HepG2 (cell line): ENCODE measurements around the gene GNL3. TPM values are rescaled to one million over a fixed set of nuclear protein-coding genes. Genes with fewer than 3 reads are reported as not detected.
A peak's percentile ranks its signal among the peaks of the same experiment; 100 is the strongest.

Experiments
- ATAC-seq: fragments of 200-7000 bp; cut with Tn5 transposase; 3 replicates; pipeline ENCODE4 v1.9.1; 2020; ENCODE audit warnings: mild to moderate bottlenecking, moderate library complexity
- BruUV-seq: library from RNA; stranded (reverse); fragments of 400-500 nt; replicated peaks from 2 replicates; lab custom pipeline; 2021; lab: Mats Ljungman, UMichigan
- CTCF ChIA-PET: fragments of 300-600 bp; formaldehyde crosslinking; extraction: SDS; loops from one replicate; lab custom pipeline; 2021; ENCODE audit warnings: low total read pairs, inconsistent platforms, low intra/inter-chr PET ratio; lab: Yijun Ruan, JAX
- POLR2A ChIA-PET: fragments of 350-600 bp; sonication (Branson Sonifier 250); formaldehyde crosslinking; loops from one replicate; lab custom pipeline; 2020; ENCODE audit warnings: antibody characterized with exemption, inconsistent platforms; lab: Yijun Ruan, JAX
- DNase-seq: peaks from one replicate; pipeline ENCODE4 v3.0.0-alpha.2; 2015; ENCODE audit warnings: low spot score
- FAIRE-seq: peaks from 3 replicates; lab custom pipeline; 2011; peaks lifted over from hg19 to GRCh38; lab: Jason Lieb, UNC
- H2AFZ ChIP-seq: one replicate; pipeline ENCODE4 v1.6.1; 2011; ENCODE audit warnings: low read length, inconsistent platforms
- H3K27ac ChIP-seq: fragments of 300-600 bp; 3 replicates; pipeline ENCODE4 v1.8.0; 2011; ENCODE audit warnings: mixed run types, mild to moderate bottlenecking, mixed read lengths, low read length, inconsistent platforms; ENCODE audit not compliant: insufficient read depth; ENCODE audit errors: extremely low read length
- H3K27me3 ChIP-seq, 2 experiments: fragments of 200-600 bp in 1 of 2; 2 replicates in 1 of 2; 3 replicates in 1 of 2; pipeline versions ENCODE4 v1.6.0 to v1.8.0; 2011; ENCODE audit warnings: low read length in 2 of 2, mild to moderate bottlenecking in 2 of 2, moderate library complexity in 2 of 2, inconsistent platforms in 1 of 2; ENCODE audit not compliant: insufficient read depth in 2 of 2, control insufficient read depth in 1 of 2
- H3K36me3 ChIP-seq, 2 experiments: fragments of 200-600 bp in 1 of 2; replicated peaks in 1 of 2; 2 replicates in 1 of 2; 3 replicates in 1 of 2; pipeline versions ENCODE4 v1.5.1 to v1.8.0; 2011; ENCODE audit warnings: low read length in 2 of 2, inconsistent platforms in 1 of 2; ENCODE audit not compliant: insufficient read depth in 2 of 2, control insufficient read depth in 1 of 2
- H3K4me1 ChIP-seq: 2 replicates; pipeline ENCODE4 v1.5.1; 2012; ENCODE audit warnings: low read length, inconsistent platforms; ENCODE audit not compliant: insufficient read depth
- H3K4me2 ChIP-seq: 2 replicates; pipeline ENCODE4 v1.6.0; 2011; ENCODE audit warnings: low read depth, low read length, inconsistent platforms
- H3K4me3 ChIP-seq, 3 experiments: fragments of 200-600 bp in 1 of 3; sonication (generic), shearing (Covaris generic) in 1 of 3; replicated peaks in 1 of 3; 2 replicates each; pipeline ENCODE4 v1.5.1; 2011 to 2016; ENCODE audit warnings: low read length in 3 of 3, inconsistent platforms in 2 of 3, low read depth in 2 of 3, mild to moderate bottlenecking in 2 of 3, control low read depth in 1 of 3, mixed read lengths in 1 of 3; ENCODE audit not compliant: insufficient read depth in 1 of 3
- H3K79me2 ChIP-seq: one replicate; pipeline ENCODE4 v1.6.1; 2011; ENCODE audit warnings: low read length, inconsistent platforms; ENCODE audit not compliant: insufficient read depth
- H3K9ac ChIP-seq: 2 replicates; pipeline ENCODE4 v1.6.0; 2011; ENCODE audit warnings: mild to moderate bottlenecking, low read depth, low read length, inconsistent platforms; ENCODE audit not compliant: insufficient read depth
- H3K9me3 ChIP-seq: 2 replicates; pipeline ENCODE4 v1.5.1; 2012; ENCODE audit warnings: mild to moderate bottlenecking, low read length
- H4K20me1 ChIP-seq: 2 replicates; pipeline ENCODE4 v1.6.0; 2011; ENCODE audit warnings: inconsistent platforms, mild to moderate bottlenecking, low read length, moderate library complexity; ENCODE audit not compliant: insufficient read depth
- CHCHD3 ChIP-seq: sonication (generic); formaldehyde crosslinking; IDR thresholded peaks from 2 replicates; pipeline ENCODE4 v1.8.0; 2022; ENCODE audit warnings: mild to moderate bottlenecking, missing genetic modification reagents, moderate library complexity
- FOXJ3 ChIP-seq: sonication (generic); formaldehyde crosslinking; IDR thresholded peaks from 2 replicates; pipeline ENCODE4 v1.4.0; 2020; ENCODE audit warnings: missing genetic modification reagents, mild to moderate bottlenecking, borderline replicate concordance
- JDP2 ChIP-seq: sonication (generic); formaldehyde crosslinking; IDR thresholded peaks from 2 replicates; pipeline ENCODE4 v1.8.1; 2022; ENCODE audit warnings: missing genetic modification reagents, borderline replicate concordance
- NCOR1 ChIP-seq: fragments of 200-600 bp; sonication (generic); IDR thresholded peaks from 2 replicates; pipeline ENCODE4 v1.7.0; 2017; ENCODE audit warnings: antibody characterized with exemption, low read length, borderline replicate concordance
- PAX8 ChIP-seq: sonication (generic); formaldehyde crosslinking; IDR thresholded peaks from 2 replicates; pipeline ENCODE4 v1.8.0; 2022; ENCODE audit warnings: mild to moderate bottlenecking, missing genetic modification reagents, borderline replicate concordance
- SIN3B ChIP-seq: fragments of 150-350 bp; IDR thresholded peaks from 2 replicates; pipeline ENCODE4 v1.6.1; 2014; ENCODE audit warnings: low read length
- XRCC5 ChIP-seq: fragments of 200-400 bp; formaldehyde crosslinking; optimal IDR thresholded peaks from 2 replicates; pipeline ENCODE3; 2017; ENCODE audit warnings: mild to moderate bottlenecking, low read length
- ZBTB21 ChIP-seq: sonication (generic); formaldehyde crosslinking; IDR thresholded peaks from 2 replicates; pipeline ENCODE4 v1.4.0; 2020; ENCODE audit warnings: missing genetic modification reagents
- ZNF574 ChIP-seq: sonication (generic); formaldehyde crosslinking; IDR thresholded peaks from 2 replicates; pipeline ENCODE4 v1.4.0; 2020; ENCODE audit warnings: missing genetic modification reagents
- ZNF646 ChIP-seq: sonication (generic); formaldehyde crosslinking; IDR thresholded peaks from 2 replicates; pipeline ENCODE4 v1.9.0; 2021; ENCODE audit warnings: mild to moderate bottlenecking, missing genetic modification reagents
- ZNF782 ChIP-seq: sonication (generic); formaldehyde crosslinking; IDR thresholded peaks from 2 replicates; pipeline ENCODE4 v1.4.0; 2020; ENCODE audit warnings: missing genetic modification reagents, mild to moderate bottlenecking, borderline replicate concordance
- ZNF800 ChIP-seq: sonication (generic); formaldehyde crosslinking; IDR thresholded peaks from 2 replicates; pipeline ENCODE4 v1.4.0; 2020; ENCODE audit warnings: missing genetic modification reagents
- WGBS: methylation state at CpG from one replicate; pipeline ENCODE4 v1.1.6; 2017; ENCODE audit warnings: low lambda C conversion rate; 5-methylcytosine and 5-hydroxymethylcytosine counted together
- in situ Hi-C: cut with HindIII; loops from 2 replicates; pipeline ENCODE4 v1.10.0; 2017; ENCODE audit warnings: low pct_unique_long_range_greater_than_20kb; ENCODE audit not compliant: extremely low pct_ligation_motif_present
- intact Hi-C: fragments of 100-400 bp; cut with micrococcal nuclease; formaldehyde crosslinking; loops from one replicate; pipeline ENCODE4 v1.10.0; 2022; ENCODE audit not compliant: unreplicated experiment
- polyA plus RNA-seq, 8 experiments: library from polyadenylated mRNA; depleted of rRNA in 3 of 8; stranded (reverse) in 7 of 8; unstranded in 1 of 8; fragments of >200 nt; fragmentation: Illumina TruSeq in 4 of 8; extraction: Trizol in 4 of 8; gene quantifications; 2 replicates each; pipeline versions ENCODE4 v1.2.1 to v1.2.3, GENCODE V29; 2011 to 2016; ENCODE audit warnings: low read depth in 4 of 8, missing spikeins in 1 of 8, mixed read lengths in 1 of 8; ENCODE audit not compliant: insufficient read depth in 1 of 8
- total RNA-seq, 5 experiments: library from RNA; depleted of rRNA; stranded (reverse); fragments of >200 nt; fragmentation: Illumina TruSeq; extraction: Trizol; gene quantifications; 2 replicates each; pipeline ENCODE4 v1.2.3, GENCODE V29; 2016; ENCODE audit warnings: low read depth in 1 of 5

Gene GNL3
- total and polyA plus RNA-seq, 2 of the 13 experiments (the other 11 are each of a cell fraction or from before 2014, with no cell fraction given): 129 to 257 TPM

- peaks cover 49% of the 10 kb centered on the region for H3K4me1 ChIP-seq
- H3K27me3 ChIP-seq: no peaks in the 10 kb centered on the region; a peak in 1 of 5 replicates
- H3K9ac ChIP-seq: no peak overlapping the region
- ChIA-PET CTCF (no interaction called here), POLR2A (interaction anchor here (1.0 to 6.5 kb wide), 2 partner anchors 14 to 18 kb away, joined by 4 to 118 read pairs; partner anchors contain the start of genes GNL3 and PBRM1)
- no peak overlapping the region for H3K27ac ChIP-seq
- intact Hi-C loops: no loop called here
- peaks cover 1 to 3% of the 10 kb centered on the region in 2 experiments; a peak in 1 of 5 replicates for H3K36me3 ChIP-seq
- no TSS peak for BruUV-seq
- H3K4me3 ChIP-seq: peak overlapping the region in 2 of 3 experiments; percentile 90 to 97; a peak in 2 of 6 replicates
- DNase-seq (no peak), FAIRE-seq (no peak), ATAC-seq (no peak)
- H3K79me2 ChIP-seq: peaks cover 36% of the 10 kb centered on the region
- in situ Hi-C loops: no loop called here
- no peak overlapping the region for H2AFZ ChIP-seq
- H4K20me1 ChIP-seq: no peaks in the 10 kb centered on the region
- peak overlapping the region; percentile 80 for H3K4me2 ChIP-seq
- WGBS: 93% methylated on average over 4 of the region's 4 CpGs
- H3K9me3 ChIP-seq: no peaks in the 10 kb centered on the region
- TF ChIP-seq ZBTB21 (CRISPR knock-in tag): no peak
- no peak for TF ChIP-seq NCOR1
- no peak for TF ChIP-seq ZNF782 (CRISPR knock-in tag)
- no peak for TF ChIP-seq FOXJ3
- no peak for TF ChIP-seq ZNF646 (CRISPR knock-in tag)
- no peak for TF ChIP-seq PAX8 (CRISPR knock-in tag)
- no peak for TF ChIP-seq CHCHD3
- no peak for TF ChIP-seq JDP2 (CRISPR knock-in tag)
- TF ChIP-seq SIN3B: no peak
- TF ChIP-seq ZNF574 (CRISPR knock-in tag): no peak
- no peak for TF ChIP-seq ZNF800 (CRISPR knock-in tag)
- TF ChIP-seq XRCC5: no peak
These were observed 21.8 kb downstream of the GNL3 start for GRCh38 chr3:52707585-52707984.
